ENCODE data around the gene IFT20. TPM values are rescaled to one million over a fixed set of nuclear protein-coding genes. Genes with fewer than 3 reads are reported as not detected.
A peak's percentile ranks its signal among the peaks of the same experiment; 100 is the strongest.

Gene IFT20
- total RNA-seq, 1 donor from 2014 or later, result 24.7 TPM

- Mint-ChIP-seq H3K27me3 (no peaks in the 10 kb centered on the region), H3K36me3 (ENCODE audit: low read depth) (peaks cover 15% of the 10 kb centered on the region), H3K4me3 (peak overlapping the region; percentile 97), H3K27ac (peak overlapping the region; percentile 96), H3K9me3 (no peaks in the 10 kb centered on the region), H3K4me1 (peaks cover 36% of the 10 kb centered on the region)
- DNase-seq, result no peak
- intact Hi-C loops (cut with micrococcal nuclease), result no loop called here
Measured at GRCh38 chr17:28320215-28321061, 14.8 kb downstream of the IFT20 start.

GRCh38 chr17:28319598-28319935 is 15.7 kb downstream of the IFT20 start:
- H3K9me3 Mint-ChIP-seq, result no peaks in the 10 kb centered on the region
- H3K36me3 Mint-ChIP-seq (ENCODE audit: low read depth), result peaks cover 15% of the 10 kb centered on the region
- peak overlapping the region; percentile 97 for H3K4me3 Mint-ChIP-seq
- peaks cover 34% of the 10 kb centered on the region for H3K4me1 Mint-ChIP-seq
- H3K27ac Mint-ChIP-seq, result peak overlapping the region; percentile 96
- DNase-seq, result no peak
- no peaks in the 10 kb centered on the region for H3K27me3 Mint-ChIP-seq
- intact Hi-C loops (cut with micrococcal nuclease), result loop anchor here (1.0 to 5.0 kb wide), 3 partner anchors 8 to 512 kb away; partner anchors contain the start of genes IFT20 and TNFAIP1

- Mint-ChIP-seq H3K27me3 (peaks cover 2% of the 10 kb centered on the region), H3K9me3 (no peaks in the 10 kb centered on the region), H3K4me3 (peak within 1 kb of the TSS; percentile 97), H3K4me1 (peaks cover 34% of the 10 kb centered on the region), H3K36me3 (ENCODE audit: low read depth) (peaks cover 15% of the 10 kb centered on the region), H3K27ac (peak within 1 kb of the TSS; percentile 96)
- intact Hi-C loops (cut with micrococcal nuclease), result loop anchor here (1.0 to 5.0 kb wide), 3 partner anchors 8 to 512 kb away; partner anchors contain the start of genes IFT20 and TNFAIP1
- peak; percentile 99 for DNase-seq
Measured at GRCh38 chr17:28318759-28319597, 16.3 kb downstream of the IFT20 start, which contains the start of gene TMEM97. TSS of gene TMEM97 (plus strand) at chr17:28319200. CDS start at chr17:28319240, 40 bp downstream.

- DNase-seq, result peak; percentile 71
- peak overlapping the region; percentile 96 for H3K27ac Mint-ChIP-seq
- intact Hi-C loops (cut with micrococcal nuclease), result loop anchor here (5.0 kb wide), 1 partner anchor 511 kb away; no protein-coding TSS in a partner anchor
- H3K4me1 Mint-ChIP-seq, result peaks cover 34% of the 10 kb centered on the region
- peaks cover 15% of the 10 kb centered on the region for H3K36me3 Mint-ChIP-seq (ENCODE audit: low read depth)
- H3K4me3 Mint-ChIP-seq, result peak overlapping the region; percentile 97
- no peaks in the 10 kb centered on the region for H3K9me3 Mint-ChIP-seq
- H3K27me3 Mint-ChIP-seq, result peaks cover 7% of the 10 kb centered on the region
Measured at GRCh38 chr17:28317966-28318758, 17.1 kb downstream of the IFT20 start.

- Mint-ChIP-seq H3K27ac (peak overlapping the region; percentile 96), H3K36me3 (ENCODE audit: low read depth) (peaks cover 10% of the 10 kb centered on the region), H3K4me3 (peak overlapping the region; percentile 97), H3K9me3 (no peaks in the 10 kb centered on the region), H3K4me1 (peaks cover 29% of the 10 kb centered on the region), H3K27me3 (peaks cover 11% of the 10 kb centered on the region)
- intact Hi-C loops (cut with micrococcal nuclease), result loop anchor here (5.0 kb wide), 1 partner anchor 510 kb away; no protein-coding TSS in a partner anchor
- DNase-seq, result no peak
Measured at GRCh38 chr17:28317099-28317965, 17.9 kb downstream of the IFT20 start.

- Mint-ChIP-seq H3K36me3 (ENCODE audit: low read depth) (peaks cover 10% of the 10 kb centered on the region), H3K27ac (no peak overlapping the region), H3K4me3 (no peak overlapping the region), H3K9me3 (no peaks in the 10 kb centered on the region), H3K4me1 (peaks cover 20% of the 10 kb centered on the region), H3K27me3 (peaks cover 11% of the 10 kb centered on the region)
- DNase-seq, result no peak
- intact Hi-C loops (cut with micrococcal nuclease), result loop anchor here (5.0 kb wide), 1 partner anchor 509 kb away; no protein-coding TSS in a partner anchor
Measured at GRCh38 chr17:28315846-28316705, 19.2 kb downstream of the IFT20 start.

GRCh38 chr17:28313841-28314240 is 21.4 kb downstream of the IFT20 start:
- Mint-ChIP-seq H3K4me1 (peaks cover 9% of the 10 kb centered on the region), H3K36me3 (ENCODE audit: low read depth) (no peaks in the 10 kb centered on the region), H3K27ac (no peak overlapping the region), H3K9me3 (no peaks in the 10 kb centered on the region), H3K27me3 (peaks cover 13% of the 10 kb centered on the region), H3K4me3 (no peak overlapping the region)
- intact Hi-C loops (cut with micrococcal nuclease), result no loop called here
- DNase-seq, result no peak

- H3K4me3 Mint-ChIP-seq, result no peak overlapping the region
- H3K9me3 Mint-ChIP-seq, result no peaks in the 10 kb centered on the region
- intact Hi-C loops (cut with micrococcal nuclease), result no loop called here
- peaks cover 31% of the 10 kb centered on the region for H3K27me3 Mint-ChIP-seq
- H3K27ac Mint-ChIP-seq, result no peak overlapping the region
- DNase-seq, result no peak
- no peaks in the 10 kb centered on the region for H3K4me1 Mint-ChIP-seq
- H3K36me3 Mint-ChIP-seq (ENCODE audit: low read depth), result no peaks in the 10 kb centered on the region
Measured at GRCh38 chr17:28306954-28307401, 28.3 kb downstream of the IFT20 start.

- DNase-seq, result no peak
- Mint-ChIP-seq H3K4me3 (no peak overlapping the region), H3K27me3 (peaks cover 8% of the 10 kb centered on the region), H3K4me1 (peaks cover 13% of the 10 kb centered on the region), H3K36me3 (ENCODE audit: low read depth) (no peaks in the 10 kb centered on the region), H3K27ac (no peak overlapping the region), H3K9me3 (no peaks in the 10 kb centered on the region)
- intact Hi-C loops (cut with micrococcal nuclease), result no loop called here
Measured at GRCh38 chr17:28298449-28298848, 36.8 kb downstream of the IFT20 start.

- DNase-seq, result no peak
- H3K27me3 Mint-ChIP-seq, result peaks cover 23% of the 10 kb centered on the region
- peak overlapping the region; percentile 13 for H3K4me3 Mint-ChIP-seq
- H3K27ac Mint-ChIP-seq, result peak overlapping the region; percentile 83
- peaks cover 13% of the 10 kb centered on the region for H3K4me1 Mint-ChIP-seq
- H3K36me3 Mint-ChIP-seq (ENCODE audit: low read depth), result no peaks in the 10 kb centered on the region
- H3K9me3 Mint-ChIP-seq, result no peaks in the 10 kb centered on the region
- intact Hi-C loops (cut with micrococcal nuclease), result loop anchor here (2.0 kb wide), 1 partner anchor 17 kb away; no protein-coding TSS in a partner anchor
Measured at GRCh38 chr17:28295677-28296578, 39.3 kb downstream of the IFT20 start.

- H3K27me3 Mint-ChIP-seq, result peaks cover 25% of the 10 kb centered on the region
- no peak overlapping the region for H3K4me3 Mint-ChIP-seq
- intact Hi-C loops (cut with micrococcal nuclease), result loop anchor here (2.0 kb wide), 1 partner anchor 15 kb away; no protein-coding TSS in a partner anchor
- no peaks in the 10 kb centered on the region for H3K9me3 Mint-ChIP-seq
- H3K36me3 Mint-ChIP-seq (ENCODE audit: low read depth), result no peaks in the 10 kb centered on the region
- H3K4me1 Mint-ChIP-seq, result peaks cover 13% of the 10 kb centered on the region
- H3K27ac Mint-ChIP-seq, result no peak overlapping the region
- DNase-seq, result no peak
Measured at GRCh38 chr17:28293994-28294393, 41.3 kb downstream of the IFT20 start.
